Measurements from ENCODE around the gene IQCE. TPM values are rescaled to one million over a fixed set of nuclear protein-coding genes. Genes with fewer than 3 reads are reported as not detected.

Gene IQCE
- total RNA-seq, 3 donors from 2014 or later (not counting 1 experiment from before 2014, with no cell fraction given), result 9.6 to 13.5 (median 11.3) TPM

DNA sequence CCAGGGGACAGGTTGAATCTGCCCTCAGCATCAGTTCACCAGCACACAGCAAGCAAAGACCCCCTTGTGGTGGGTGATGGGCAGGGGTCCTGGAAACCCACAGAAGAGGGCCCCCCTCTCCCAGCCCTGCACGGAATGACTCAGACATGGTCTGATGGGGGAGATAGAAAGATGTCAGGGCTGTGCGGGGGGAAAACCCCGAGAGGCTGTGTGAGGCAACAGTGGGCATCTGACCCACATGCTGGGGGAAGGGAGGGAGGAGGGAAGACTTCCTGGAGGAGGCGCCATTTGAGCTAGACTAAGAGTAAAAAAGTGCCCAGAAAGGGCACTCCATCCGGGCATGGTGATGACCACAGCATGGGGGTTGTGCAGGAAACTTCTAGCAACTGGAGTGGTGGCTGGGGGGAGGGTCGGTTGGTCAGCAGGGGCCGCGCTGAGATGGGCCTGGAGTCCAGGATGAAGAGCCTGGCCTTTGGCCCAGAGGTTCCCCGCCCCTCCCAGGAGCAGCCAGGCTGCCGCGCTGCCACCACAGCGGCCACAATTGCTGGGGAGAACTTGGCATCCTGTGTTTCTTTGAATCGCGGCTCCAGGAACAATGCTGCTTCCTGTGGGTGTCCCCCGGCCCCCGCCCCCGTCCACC, 36.7 kb upstream of the IQCE start:
- ATAC-seq (peak; percentile 60 to 76 (median 66)), DNase-seq (peak; percentile 72 to 90)
- no peaks in the 10 kb centered on the region for H3K27me3 ChIP-seq (ENCODE audit: control insufficient read depth, insufficient read depth, low read length)
- H3K9me3 ChIP-seq (ENCODE audit: control insufficient read depth, insufficient read depth, low read length), result no peaks in the 10 kb centered on the region
- 2% methylated on average over 15 of the region's 17 CpGs for WGBS (ENCODE audit: insufficient coverage)
- intact Hi-C loops (cut with micrococcal nuclease), result loop anchor here (1.0 to 10.0 kb wide), 6 partner anchors 8 to 1615 kb away; partner anchors contain the start of genes BRAT1, GRIFIN and TTYH3
- Mint-ChIP-seq H3K27ac (peak overlapping the region; percentile 94 to 97), H3K9me3 (no peaks in the 10 kb centered on the region), H3K27me3 (ENCODE audit: low read depth in 2 of 2) (no peaks in the 10 kb centered on the region), H3K36me3 (no peaks in the 10 kb centered on the region), H3K4me3 (peak overlapping the region; percentile 92), H3K4me1 (peaks cover 21 to 43% of the 10 kb centered on the region in 2 donors)
- peak overlapping the region; percentile 65 for H3K27ac ChIP-seq (ENCODE audit: low read length)
- H3K4me3 ChIP-seq (ENCODE audit: low read length), result peak overlapping the region; percentile 71
- H3K36me3 ChIP-seq (ENCODE audit: control insufficient read depth, insufficient read depth, low read length), result peaks cover 26% of the 10 kb centered on the region
- peaks cover 72% of the 10 kb centered on the region for H3K4me1 ChIP-seq (ENCODE audit: control insufficient read depth, insufficient read depth, low read length)
- TF ChIP-seq, protein P1, sequence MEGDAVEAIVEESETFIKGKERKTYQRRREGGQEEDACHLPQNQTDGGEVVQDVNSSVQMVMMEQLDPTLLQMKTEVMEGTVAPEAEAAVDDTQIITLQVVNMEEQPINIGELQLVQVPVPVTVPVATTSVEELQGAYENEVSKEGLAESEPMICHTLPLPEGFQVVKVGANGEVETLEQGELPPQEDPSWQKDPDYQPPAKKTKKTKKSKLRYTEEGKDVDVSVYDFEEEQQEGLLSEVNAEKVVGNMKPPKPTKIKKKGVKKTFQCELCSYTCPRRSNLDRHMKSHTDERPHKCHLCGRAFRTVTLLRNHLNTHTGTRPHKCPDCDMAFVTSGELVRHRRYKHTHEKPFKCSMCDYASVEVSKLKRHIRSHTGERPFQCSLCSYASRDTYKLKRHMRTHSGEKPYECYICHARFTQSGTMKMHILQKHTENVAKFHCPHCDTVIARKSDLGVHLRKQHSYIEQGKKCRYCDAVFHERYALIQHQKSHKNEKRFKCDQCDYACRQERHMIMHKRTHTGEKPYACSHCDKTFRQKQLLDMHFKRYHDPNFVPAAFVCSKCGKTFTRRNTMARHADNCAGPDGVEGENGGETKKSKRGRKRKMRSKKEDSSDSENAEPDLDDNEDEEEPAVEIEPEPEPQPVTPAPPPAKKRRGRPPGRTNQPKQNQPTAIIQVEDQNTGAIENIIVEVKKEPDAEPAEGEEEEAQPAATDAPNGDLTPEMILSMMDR (IDR thresholded peaks at IDR 0.05), result no peak

DNA sequence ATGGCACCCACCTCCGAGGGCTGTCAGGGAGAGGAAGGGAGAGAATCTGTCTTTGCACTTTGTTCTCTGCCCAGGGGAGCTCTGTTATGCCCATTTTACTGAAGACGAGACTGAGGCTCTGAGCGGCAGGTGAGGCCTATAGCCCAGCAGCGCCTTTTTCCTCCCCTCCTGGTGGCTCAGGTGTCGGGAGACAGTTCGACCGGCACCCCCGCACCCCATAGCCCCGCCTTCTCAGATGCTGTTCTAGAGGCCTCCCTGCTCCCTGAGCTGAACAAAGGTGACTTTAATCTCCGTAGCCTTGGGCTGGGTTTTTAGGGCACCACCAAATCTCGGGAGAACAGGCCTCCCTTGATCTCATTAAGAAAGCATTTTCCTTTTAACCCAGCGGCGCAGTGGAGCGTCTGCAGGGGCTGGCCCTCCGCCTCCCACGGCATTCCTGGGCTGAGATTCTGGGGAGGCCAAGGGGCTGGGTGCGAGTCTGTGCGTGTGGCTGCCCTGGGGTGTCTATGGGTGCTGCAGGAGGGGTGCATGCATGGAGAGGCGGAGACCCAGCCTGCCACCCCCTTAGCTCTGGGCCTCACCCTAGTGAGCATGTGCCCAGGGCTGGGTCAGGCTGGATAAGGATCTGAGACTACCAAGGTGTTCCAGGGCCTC, 35.9 kb upstream of the IQCE start:
- H3K36me3 ChIP-seq (ENCODE audit: control insufficient read depth, insufficient read depth, low read length), result peaks cover 33% of the 10 kb centered on the region
- peaks cover 30 to 45% of the 10 kb centered on the region in 2 donors for H3K4me1 Mint-ChIP-seq
- H3K4me1 ChIP-seq (ENCODE audit: control insufficient read depth, insufficient read depth, low read length), result peaks cover 79% of the 10 kb centered on the region
- H3K27me3 Mint-ChIP-seq (ENCODE audit: low read depth in 2 of 2), result no peaks in the 10 kb centered on the region
- TF ChIP-seq, protein P1 (IDR thresholded peaks at IDR 0.05), result no peak
- no peak for ATAC-seq
- DNase-seq, result peak in 1 of 2 donors; percentile 54
- WGBS (ENCODE audit: insufficient coverage), result 32% methylated on average over 19 of the region's 19 CpGs
- H3K27me3 ChIP-seq (ENCODE audit: control insufficient read depth, insufficient read depth, low read length), result no peaks in the 10 kb centered on the region
- H3K36me3 Mint-ChIP-seq, result no peaks in the 10 kb centered on the region
- H3K4me3 ChIP-seq (ENCODE audit: low read length), result peak overlapping the region; percentile 71
- peak overlapping the region; percentile 65 for H3K27ac ChIP-seq (ENCODE audit: low read length)
- H3K9me3 Mint-ChIP-seq, result no peaks in the 10 kb centered on the region
- intact Hi-C loops (cut with micrococcal nuclease), result loop anchor here (1.0 to 10.0 kb wide), 6 partner anchors 7 to 1616 kb away; partner anchors contain the start of genes BRAT1, GRIFIN and TTYH3
- peak overlapping the region; percentile 92 for H3K4me3 Mint-ChIP-seq
- no peaks in the 10 kb centered on the region for H3K9me3 ChIP-seq (ENCODE audit: control insufficient read depth, insufficient read depth, low read length)
- H3K27ac Mint-ChIP-seq, result peak overlapping the region; percentile 94 to 97

DNA sequence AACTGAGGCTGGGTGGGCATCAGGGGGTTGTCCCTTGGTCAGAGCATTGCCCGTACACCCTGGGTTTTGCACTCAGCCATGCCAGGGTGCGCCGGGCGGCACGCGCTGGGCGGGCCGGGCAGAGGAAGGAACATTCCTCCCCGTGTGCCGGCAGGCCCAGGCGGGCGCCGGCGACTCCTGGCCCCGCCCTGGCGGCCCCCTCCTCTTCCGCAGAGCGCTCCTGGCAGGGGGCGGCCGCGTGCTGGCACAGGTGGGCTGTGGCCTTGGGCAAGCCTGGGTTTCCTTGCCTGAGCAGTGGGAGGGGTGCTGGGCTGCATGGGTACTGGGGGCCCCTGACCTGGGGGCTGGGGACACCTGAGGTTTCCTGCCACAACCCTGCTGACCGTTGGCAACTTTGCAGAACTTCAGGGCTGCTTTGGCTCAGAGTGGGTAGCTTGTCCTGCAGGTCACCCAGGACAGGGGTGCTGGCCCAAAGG, 35.3 kb upstream of the IQCE start:
- peak overlapping the region; percentile 71 for H3K4me3 ChIP-seq (ENCODE audit: low read length)
- Mint-ChIP-seq H3K27me3 (ENCODE audit: low read depth in 2 of 2) (no peaks in the 10 kb centered on the region), H3K4me1 (peaks cover 36 to 45% of the 10 kb centered on the region in 2 donors), H3K36me3 (no peaks in the 10 kb centered on the region), H3K9me3 (no peaks in the 10 kb centered on the region), H3K27ac (peak overlapping the region; percentile 94 to 97), H3K4me3 (peak overlapping the region; percentile 92)
- peak overlapping the region; percentile 65 for H3K27ac ChIP-seq (ENCODE audit: low read length)
- no peak for ATAC-seq
- WGBS (ENCODE audit: insufficient coverage), result 15% methylated on average over 21 of the region's 22 CpGs
- no peak for DNase-seq
- intact Hi-C loops (cut with micrococcal nuclease), result loop anchor here (2.0 to 10.0 kb wide), 5 partner anchors 31 to 1616 kb away; partner anchors contain the start of genes BRAT1, GRIFIN and TTYH3
- H3K4me1 ChIP-seq (ENCODE audit: control insufficient read depth, insufficient read depth, low read length), result peaks cover 79% of the 10 kb centered on the region
- H3K9me3 ChIP-seq (ENCODE audit: control insufficient read depth, insufficient read depth, low read length), result no peaks in the 10 kb centered on the region
- H3K27me3 ChIP-seq (ENCODE audit: control insufficient read depth, insufficient read depth, low read length), result no peaks in the 10 kb centered on the region
- peaks cover 38% of the 10 kb centered on the region for H3K36me3 ChIP-seq (ENCODE audit: control insufficient read depth, insufficient read depth, low read length)
- TF ChIP-seq, protein P1 (IDR thresholded peaks at IDR 0.05), result no peak

All from natural killer cell (primary cell).